IMR-90 (cell line): Measurements from ENCODE around the gene TEAD1. TPM values are rescaled to one million over a fixed set of nuclear protein-coding genes. Genes with fewer than 3 reads are reported as not detected.

Experiments used
- ATAC-seq: fragments of 200-7000 bp; cut with Tn5 transposase; 2 replicates; pipeline ENCODE4 v1.9.1; 2020; ENCODE audit warnings: low read depth, mild to moderate bottlenecking, moderate library complexity
- BruUV-seq: library from RNA; stranded (reverse); fragments of 400-500 nt; replicated peaks from 2 replicates; lab custom pipeline; 2021; lab: Mats Ljungman, UMichigan
- CTCF ChIA-PET: fragments of 300-600 bp; formaldehyde crosslinking; extraction: SDS; loops from one replicate; lab custom pipeline; 2021; ENCODE audit warnings: antibody characterized with exemption; lab: Yijun Ruan, JAX
- POLR2A ChIA-PET: fragments of 300-600 bp; sonication (Branson Sonifier 250); formaldehyde crosslinking; loops from one replicate; lab custom pipeline; 2022; ENCODE audit warnings: antibody characterized with exemption; ENCODE audit not compliant: unreplicated experiment; lab: Charles Lee
- DNase-seq: peaks from one replicate; pipeline ENCODE4 v3.0.0; 2013
- H2AFZ ChIP-seq: replicated peaks from 2 replicates; pipeline ENCODE3; 2013; ENCODE audit warnings: low read length, mild to moderate bottlenecking; ENCODE audit not compliant: poor library complexity
- H2AK5ac ChIP-seq: 2 replicates; pipeline ENCODE4 v1.6.1; 2013; ENCODE audit warnings: low read depth, low read length, inconsistent platforms
- H2AK9ac ChIP-seq: replicated peaks from 2 replicates; pipeline ENCODE3; 2013; ENCODE audit warnings: mild to moderate bottlenecking, low read depth, low read length, moderate library complexity; ENCODE audit not compliant: poor library complexity
- H2BK120ac ChIP-seq: 2 replicates; pipeline ENCODE4 v1.6.1; 2013; ENCODE audit warnings: low read depth, low read length, inconsistent platforms
- H2BK15ac ChIP-seq: 3 replicates; pipeline ENCODE4 v1.6.1; 2013; ENCODE audit warnings: low read depth, low read length, inconsistent platforms
- H2BK20ac ChIP-seq: 2 replicates; pipeline ENCODE4 v1.6.1; 2013; ENCODE audit warnings: low read depth, mild to moderate bottlenecking, inconsistent platforms, low read length, moderate library complexity
- H2BK5ac ChIP-seq: 2 replicates; pipeline ENCODE4 v1.6.1; 2013; ENCODE audit warnings: mild to moderate bottlenecking, low read depth, low read length, inconsistent platforms; ENCODE audit not compliant: poor library complexity, severe bottlenecking
- H3K14ac ChIP-seq: replicated peaks from 2 replicates; pipeline ENCODE4 v1.6.1; 2013; ENCODE audit warnings: low read depth, low read length, inconsistent platforms
- H3K18ac ChIP-seq: 2 replicates; pipeline ENCODE4 v1.6.1; 2013; ENCODE audit warnings: low read depth, low read length, control low read depth
- H3K23ac ChIP-seq: 2 replicates; pipeline ENCODE4 v1.6.1; 2013; ENCODE audit warnings: low read depth, low read length, inconsistent platforms
- H3K27ac ChIP-seq: 2 replicates; pipeline ENCODE4 v1.5.1; 2013; ENCODE audit warnings: mild to moderate bottlenecking, control low read depth, low read length; ENCODE audit not compliant: insufficient read depth
- H3K27me3 ChIP-seq: 2 replicates; pipeline ENCODE4 v1.6.1; 2013; ENCODE audit warnings: low read length; ENCODE audit not compliant: control insufficient read depth, insufficient read depth
- H3K36me3 ChIP-seq: 2 replicates; pipeline ENCODE4 v1.6.1; 2013; ENCODE audit warnings: low read length, mixed read lengths; ENCODE audit not compliant: control insufficient read depth, insufficient read depth
- H3K4ac ChIP-seq: 2 replicates; pipeline ENCODE4 v1.6.1; 2013; ENCODE audit warnings: low read depth, low read length, inconsistent platforms
- H3K4me1 ChIP-seq: 2 replicates; pipeline ENCODE4 v1.6.1; 2013; ENCODE audit warnings: low read length, mixed read lengths; ENCODE audit not compliant: control insufficient read depth, insufficient read depth
- H3K4me2 ChIP-seq: 2 replicates; pipeline ENCODE4 v1.6.1; 2013; ENCODE audit warnings: low read depth, mild to moderate bottlenecking, control low read depth, low read length, moderate library complexity
- H3K4me3 ChIP-seq: 2 replicates; pipeline ENCODE4 v1.5.1; 2013; ENCODE audit warnings: low read depth, mild to moderate bottlenecking, control low read depth, low read length, moderate library complexity; ENCODE audit not compliant: insufficient read depth
- H3K56ac ChIP-seq: 2 replicates; pipeline ENCODE4 v1.6.1; 2013; ENCODE audit warnings: low read length, inconsistent platforms; ENCODE audit not compliant: insufficient read depth; ENCODE audit errors: extremely low read depth
- H3K79me1 ChIP-seq, 2 experiments: 2 replicates each; pipeline ENCODE4 v1.6.1; 2013; ENCODE audit warnings: low read length in 2 of 2, inconsistent platforms in 1 of 2, low read depth in 1 of 2
- H3K9ac ChIP-seq: 2 replicates; pipeline ENCODE4 v1.6.1; 2013; ENCODE audit warnings: low read depth, low read length, control low read depth
- H3K9me1 ChIP-seq: 2 replicates; pipeline ENCODE4 v1.6.1; 2013; ENCODE audit warnings: low read length, inconsistent platforms; ENCODE audit not compliant: insufficient read depth
- H3K9me3 ChIP-seq: 2 replicates; pipeline ENCODE4 v1.6.1; 2013; ENCODE audit warnings: low read length; ENCODE audit not compliant: control insufficient read depth, insufficient read depth
- H4K20me1 ChIP-seq: 2 replicates; pipeline ENCODE4 v1.6.1; 2013; ENCODE audit warnings: low read length, inconsistent platforms; ENCODE audit not compliant: insufficient read depth
- H4K5ac ChIP-seq: 2 replicates; pipeline ENCODE4 v1.6.1; 2013; ENCODE audit warnings: mild to moderate bottlenecking, low read depth, low read length, control low read depth
- H4K8ac ChIP-seq, 2 experiments: 2 replicates each; pipeline ENCODE4 v1.6.1; 2013; ENCODE audit warnings: low read depth in 2 of 2, low read length in 2 of 2, control low read depth in 1 of 2, inconsistent platforms in 1 of 2
- H4K91ac ChIP-seq: 2 replicates; pipeline ENCODE4 v1.6.1; 2013; ENCODE audit warnings: low read depth, low read length, inconsistent platforms; ENCODE audit not compliant: insufficient read depth
- BHLHE40 ChIP-seq: fragments of 150-350 bp; IDR thresholded peaks from 2 replicates; pipeline ENCODE4 v1.6.1; 2016; ENCODE audit warnings: mild to moderate bottlenecking, low read depth, low read length
- CEBPB ChIP-seq: IDR thresholded peaks from 2 replicates; pipeline ENCODE4 v1.6.1; 2012; ENCODE audit warnings: low read depth, low read length, improper control_type of control experiment
- CHD1 ChIP-seq: IDR thresholded peaks from 2 replicates; pipeline ENCODE4 v1.6.1; 2012; ENCODE audit warnings: low read depth, low read length, improper control_type of control experiment
- ELK1 ChIP-seq: fragments of 150-350 bp; IDR thresholded peaks from 2 replicates; pipeline ENCODE4 v1.6.1; 2016; ENCODE audit warnings: low read depth, mild to moderate bottlenecking, low read length, moderate library complexity, borderline replicate concordance
- FOS ChIP-seq: fragments of 150-350 bp; IDR thresholded peaks from 2 replicates; pipeline ENCODE4 v1.6.1; 2016; ENCODE audit warnings: low read depth, low read length
- MAFK ChIP-seq: IDR thresholded peaks from 2 replicates; pipeline ENCODE4 v1.6.1; 2012; ENCODE audit warnings: low read depth, low read length, improper control_type of control experiment
- POLR2A ChIP-seq: IDR thresholded peaks from 2 replicates; pipeline ENCODE4 v1.6.1; 2012; ENCODE audit warnings: mild to moderate bottlenecking, low read depth, low read length
- USF2 ChIP-seq: fragments of 150-350 bp; IDR thresholded peaks from 2 replicates; pipeline ENCODE4 v1.6.1; 2017; ENCODE audit warnings: mild to moderate bottlenecking, antibody characterized with exemption, low read length, low read depth
- WGBS, 2 experiments: methylation state at CpG; one replicate each; pipeline versions ENCODE4 v1.1.5 to v1.1.7; 2013; ENCODE audit warnings: missing lambda C conversion rate in 2 of 2; ENCODE audit not compliant: insufficient read length in 1 of 2; ENCODE audit errors: extremely low coverage in 2 of 2; 5-methylcytosine and 5-hydroxymethylcytosine counted together
- dilution Hi-C: fragments of 300-500 bp; cut with HindIII; formaldehyde crosslinking; loops from one replicate; pipeline ENCODE4 v1.14.3; 2018; ENCODE audit warnings: low sequenced_read_pairs; ENCODE audit not compliant: unreplicated experiment
- in situ Hi-C: fragments of 300-500 bp; cut with MboI; formaldehyde crosslinking; loops from 3 replicates; pipeline ENCODE4 v1.14.3; 2019; ENCODE audit warnings: low sequenced_read_pairs, inconsistent platforms, mixed read lengths
- intact Hi-C: fragments of 100-400 bp; cut with micrococcal nuclease; formaldehyde crosslinking; loops from 2 replicates; pipeline ENCODE4 v1.10.0; 2022
- polyA plus RNA-seq, 3 experiments: library from polyadenylated mRNA; depleted of rRNA; stranded (reverse); fragments of >200 nt; gene quantifications; 2 replicates each; pipeline ENCODE4 v1.2.3, GENCODE V29; 2012; ENCODE audit warnings: low replicate concordance in 1 of 3
- total RNA-seq: library from RNA; depleted of rRNA; stranded (reverse); fragments of >200 nt; gene quantifications from 2 replicates; pipeline ENCODE4 v1.2.3, GENCODE V29; 2012

Gene TEAD1
- total and polyA plus RNA-seq, 2 of the 4 experiments (the other 2 are of a cell fraction) = 51.8 to 69.2 TPM

- H3K27ac ChIP-seq = no peak overlapping the region
- no peak overlapping the region for H3K4ac ChIP-seq
- peaks cover 2% of the 10 kb centered on the region for H3K27me3 ChIP-seq
- no TSS peak for BruUV-seq
- peaks cover 6% of the 10 kb centered on the region for H3K4me1 ChIP-seq
- H2AK9ac ChIP-seq = no peak overlapping the region
- no peaks in the 10 kb centered on the region for H4K20me1 ChIP-seq
- intact Hi-C loops (loop anchor here (5.0 kb wide), 1 partner anchor 43 kb away; the partner anchor contains the start of gene TEAD1), dilution Hi-C loops (no loop called here), in situ Hi-C loops (no loop called here)
- H3K14ac ChIP-seq = no peak overlapping the region
- H2BK120ac ChIP-seq = no peak overlapping the region
- ATAC-seq (peak; percentile 33), DNase-seq (peak; percentile 78)
- H2AK5ac ChIP-seq = no peak overlapping the region
- H3K79me1 ChIP-seq = peaks cover 0 to 3% of the 10 kb centered on the region in 2 experiments; a peak in 1 of 4 replicates
- WGBS, 2 experiments = no CpG with 5 or more reads among the region's 6 CpGs
- no peak overlapping the region for H4K91ac ChIP-seq
- no peak overlapping the region for H3K4me2 ChIP-seq
- H3K56ac ChIP-seq = no peak overlapping the region
- no peak overlapping the region for H4K5ac ChIP-seq
- H3K18ac ChIP-seq = no peak overlapping the region
- no peak overlapping the region for H2AFZ ChIP-seq
- peaks cover under 1% of the 10 kb centered on the region for H3K9me3 ChIP-seq
- H3K23ac ChIP-seq = no peak overlapping the region
- ChIA-PET CTCF (no interaction called here), POLR2A (no interaction called here)
- H2BK15ac ChIP-seq = no peak overlapping the region
- H3K4me3 ChIP-seq = no peak overlapping the region
- no peak overlapping the region for H2BK20ac ChIP-seq
- no peak overlapping the region for H4K8ac ChIP-seq
- TF ChIP-seq ELK1 = no peak
- peak; percentile 69 for TF ChIP-seq CEBPB
- no peak for TF ChIP-seq USF2
- TF ChIP-seq BHLHE40 = peak; percentile 30; the same call in 1 of the 2 replicates
- TF ChIP-seq FOS = peak; percentile 55
- no peak for TF ChIP-seq CHD1
- no peak for TF ChIP-seq POLR2A
- peak; percentile 81 for TF ChIP-seq MAFK
- H2BK5ac ChIP-seq = no peak overlapping the region
- no peaks in the 10 kb centered on the region for H3K36me3 ChIP-seq
- no peaks in the 10 kb centered on the region for H3K9me1 ChIP-seq
- no peak overlapping the region for H3K9ac ChIP-seq
Measured at GRCh38 chr11:12629601-12630313, 44.5 kb upstream of the TEAD1 start.
